Suprapubic skin (tissue), 4 donors: ENCODE data around the gene MBP. TPM values are rescaled to one million over a fixed set of nuclear protein-coding genes. Genes with fewer than 3 reads are reported as not detected.

Source experiments
- DNase-seq, 2 donors: peaks; one replicate each; pipeline ENCODE4 v3.0.0-alpha.2; 2019; ENCODE audit warnings: low spot score in 2 of 2
- H3K27ac ChIP-seq: fragments of 200-600 bp; sonication (generic); one replicate; pipeline ENCODE4 v1.5.1; 2019
- H3K27me3 ChIP-seq: fragments of 200-600 bp; sonication (generic); one replicate; pipeline ENCODE4 v1.5.1; 2019
- H3K36me3 ChIP-seq: fragments of 200-600 bp; sonication (generic); one replicate; pipeline ENCODE4 v1.5.1; 2019
- H3K4me1 ChIP-seq: fragments of 200-600 bp; sonication (generic); one replicate; pipeline ENCODE4 v1.5.1; 2019
- H3K4me3 ChIP-seq: fragments of 200-600 bp; sonication (generic); one replicate; pipeline ENCODE4 v1.5.1; 2019; ENCODE audit warnings: mild to moderate bottlenecking
- H3K9me3 ChIP-seq: fragments of 200-600 bp; sonication (generic); one replicate; pipeline ENCODE4 v1.5.1; 2019
- EP300 ChIP-seq: sonication (generic); formaldehyde crosslinking; IDR thresholded peaks from one replicate; pipeline ENCODE4 v1.6.1; 2017; ENCODE audit warnings: antibody characterized with exemption
- POLR2A ChIP-seq, 2 donors: fragments of 450-650 bp; IDR thresholded peaks; one replicate each; pipeline ENCODE4 v1.6.1; 2017; ENCODE audit warnings: antibody characterized with exemption in 2 of 2, mild to moderate bottlenecking in 2 of 2, moderate library complexity in 2 of 2
- POLR2AphosphoS5 ChIP-seq, 3 donors: sonication (generic); formaldehyde crosslinking; IDR thresholded peaks; one replicate each; pipeline ENCODE4 v1.6.1; 2017; ENCODE audit warnings: antibody characterized with exemption in 3 of 3
- WGBS: methylation state at CpG from one replicate; pipeline ENCODE4 v1.1.5; 2018; 5-methylcytosine and 5-hydroxymethylcytosine counted together
- total RNA-seq, 4 donors: library from RNA; depleted of rRNA; stranded (reverse); fragments of >200 nt; gene quantifications; one replicate each; pipeline ENCODE4 v1.1.0, GENCODE V29; 2016
- TF ChIP-seq, protein P1 (sequence below), 2 donors: fragments of 200-600 bp in 1 of 2; fragments of 450-650 bp in 1 of 2; sonication (generic) in 1 of 2; IDR thresholded peaks; one replicate each; pipeline ENCODE4 v1.5.1; 2016 to 2019; ENCODE audit warnings: antibody characterized with exemption in 2 of 2, mild to moderate bottlenecking in 1 of 2, moderate library complexity in 1 of 2

Gene MBP
- total RNA-seq, 4 donors from 2014 or later = 37.0 to 100 (median 69.3) TPM

DNA sequence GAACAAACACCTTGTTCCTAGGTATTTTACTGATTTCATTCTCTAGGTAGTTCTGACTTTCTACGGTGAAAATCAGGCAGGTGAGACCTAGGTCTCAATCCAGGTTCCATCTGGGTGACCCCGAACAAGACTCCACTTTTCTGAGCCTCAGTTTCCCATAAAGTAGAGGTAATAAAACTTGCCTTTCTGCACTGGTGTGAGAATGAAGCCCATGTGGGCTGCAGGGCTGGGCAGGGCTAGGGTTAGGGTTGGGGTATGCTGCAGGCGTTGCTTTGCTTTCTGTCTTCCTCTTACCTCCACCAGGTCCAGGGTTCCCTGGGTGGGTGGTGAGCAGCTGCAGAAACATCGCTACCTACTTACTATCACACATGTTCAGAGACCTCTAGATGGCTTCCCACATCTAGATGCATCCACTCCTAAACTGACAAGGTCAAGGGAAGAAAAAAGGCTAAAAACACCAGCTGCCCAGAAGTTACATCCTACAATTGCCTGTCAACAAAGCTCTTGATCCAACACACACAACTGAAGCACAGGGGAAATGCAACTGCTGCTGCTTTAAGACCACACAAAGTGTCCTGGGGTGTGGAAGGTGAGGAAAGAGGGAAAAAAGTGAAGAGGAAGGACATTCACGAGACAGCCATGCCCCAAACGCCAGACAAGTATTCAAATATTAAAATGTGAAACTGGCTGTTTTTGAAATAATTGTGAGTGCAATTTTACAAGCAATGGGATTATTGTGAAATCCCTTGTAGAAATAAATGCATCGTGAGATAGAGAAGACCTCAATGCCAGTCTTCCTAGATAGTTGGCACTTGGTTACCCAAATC is 23.5 kb downstream of the MBP start:
- TF ChIP-seq POLR2A (IDR thresholded peaks at IDR 0.05) (no peak), POLR2AphosphoS5 (IDR thresholded peaks at IDR 0.05) (no peak)
- TF ChIP-seq, protein P1, sequence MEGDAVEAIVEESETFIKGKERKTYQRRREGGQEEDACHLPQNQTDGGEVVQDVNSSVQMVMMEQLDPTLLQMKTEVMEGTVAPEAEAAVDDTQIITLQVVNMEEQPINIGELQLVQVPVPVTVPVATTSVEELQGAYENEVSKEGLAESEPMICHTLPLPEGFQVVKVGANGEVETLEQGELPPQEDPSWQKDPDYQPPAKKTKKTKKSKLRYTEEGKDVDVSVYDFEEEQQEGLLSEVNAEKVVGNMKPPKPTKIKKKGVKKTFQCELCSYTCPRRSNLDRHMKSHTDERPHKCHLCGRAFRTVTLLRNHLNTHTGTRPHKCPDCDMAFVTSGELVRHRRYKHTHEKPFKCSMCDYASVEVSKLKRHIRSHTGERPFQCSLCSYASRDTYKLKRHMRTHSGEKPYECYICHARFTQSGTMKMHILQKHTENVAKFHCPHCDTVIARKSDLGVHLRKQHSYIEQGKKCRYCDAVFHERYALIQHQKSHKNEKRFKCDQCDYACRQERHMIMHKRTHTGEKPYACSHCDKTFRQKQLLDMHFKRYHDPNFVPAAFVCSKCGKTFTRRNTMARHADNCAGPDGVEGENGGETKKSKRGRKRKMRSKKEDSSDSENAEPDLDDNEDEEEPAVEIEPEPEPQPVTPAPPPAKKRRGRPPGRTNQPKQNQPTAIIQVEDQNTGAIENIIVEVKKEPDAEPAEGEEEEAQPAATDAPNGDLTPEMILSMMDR (IDR thresholded peaks at IDR 0.05) = no peak
- Histone ChIP-seq H3K27me3 (no peaks in the 10 kb centered on the region), H3K4me1 (peaks cover 88% of the 10 kb centered on the region), H3K9me3 (no peaks in the 10 kb centered on the region), H3K27ac (peak overlapping the region; percentile 80), H3K36me3 (no peaks in the 10 kb centered on the region), H3K4me3 (no peak overlapping the region)
- 64% methylated on average over 7 of the region's 7 CpGs for WGBS
- no peak for DNase-seq

DNA sequence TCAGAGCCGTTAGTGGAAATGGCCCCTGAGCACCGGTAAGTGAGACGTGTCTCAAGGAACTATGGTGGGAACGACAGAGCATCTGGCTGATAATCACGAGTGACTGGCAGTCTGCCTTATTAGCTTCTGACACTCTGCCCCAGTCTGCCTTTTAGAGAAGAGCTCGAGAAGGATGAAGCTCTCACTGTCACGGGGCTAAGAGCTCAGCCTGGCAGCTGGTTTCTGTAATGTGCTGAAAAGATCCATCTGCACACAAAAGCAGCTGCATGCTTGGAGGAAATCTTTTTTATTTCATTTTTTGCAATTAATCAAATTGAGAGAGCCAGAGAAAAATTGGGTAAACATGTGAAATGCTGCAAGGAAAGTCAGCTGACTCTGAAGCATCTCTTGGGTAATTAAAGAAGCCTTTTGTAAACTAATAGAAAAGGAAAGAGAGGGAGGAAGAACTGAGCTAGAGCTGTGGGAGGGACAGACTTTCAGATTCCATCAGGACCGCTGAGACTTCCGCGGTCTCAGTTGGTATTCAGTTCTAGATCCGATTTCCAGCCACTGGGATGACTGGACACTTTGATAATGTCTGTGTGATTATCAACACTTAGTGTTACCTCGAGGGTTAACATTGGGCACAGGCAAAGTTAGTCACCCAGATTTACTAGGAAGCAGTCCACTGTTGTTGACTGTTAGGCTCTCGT is 24.4 kb downstream of the MBP start:
- Histone ChIP-seq H3K4me3 (no peak overlapping the region), H3K27ac (peak overlapping the region; percentile 80), H3K36me3 (no peaks in the 10 kb centered on the region), H3K4me1 (peaks cover 86% of the 10 kb centered on the region), H3K9me3 (no peaks in the 10 kb centered on the region), H3K27me3 (no peaks in the 10 kb centered on the region)
- TF ChIP-seq POLR2AphosphoS5 (IDR thresholded peaks at IDR 0.05) = peak in 2 of 3 donors; percentile 11 to 39
- TF ChIP-seq POLR2A (IDR thresholded peaks at IDR 0.05) = no peak
- 30% methylated on average over 13 of the region's 13 CpGs for WGBS
- no peak for DNase-seq

DNA sequence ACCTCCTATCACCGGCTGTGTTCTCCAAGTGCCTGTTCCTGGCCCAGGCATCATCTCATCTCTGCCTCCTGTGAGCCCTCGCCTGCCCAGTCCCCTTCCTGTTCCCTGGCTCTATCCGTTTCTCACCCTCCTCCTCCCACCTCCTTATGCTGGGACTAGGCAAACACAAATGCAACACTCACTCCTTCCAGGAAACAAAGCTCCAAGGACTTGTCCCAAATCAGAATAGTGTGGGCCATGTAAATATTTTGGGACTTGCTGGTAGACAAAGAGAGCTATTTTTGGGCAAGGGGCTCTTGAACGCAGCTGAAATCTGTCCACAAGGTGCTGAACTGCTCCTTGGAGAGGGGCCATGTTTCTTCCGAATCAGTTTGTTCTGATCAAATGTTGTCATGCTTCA is 25.3 kb downstream of the MBP start:
- 60% methylated on average over 5 of the region's 5 CpGs for WGBS
- H3K4me1 ChIP-seq = peaks cover 86% of the 10 kb centered on the region
- H3K36me3 ChIP-seq = no peaks in the 10 kb centered on the region
- H3K4me3 ChIP-seq = no peak overlapping the region
- no peaks in the 10 kb centered on the region for H3K27me3 ChIP-seq
- H3K27ac ChIP-seq = peak overlapping the region; percentile 80
- no peak for TF ChIP-seq POLR2AphosphoS5 (IDR thresholded peaks at IDR 0.05)
- peak in 1 of 2 donors; percentile 57 for DNase-seq
- H3K9me3 ChIP-seq = no peaks in the 10 kb centered on the region

DNA sequence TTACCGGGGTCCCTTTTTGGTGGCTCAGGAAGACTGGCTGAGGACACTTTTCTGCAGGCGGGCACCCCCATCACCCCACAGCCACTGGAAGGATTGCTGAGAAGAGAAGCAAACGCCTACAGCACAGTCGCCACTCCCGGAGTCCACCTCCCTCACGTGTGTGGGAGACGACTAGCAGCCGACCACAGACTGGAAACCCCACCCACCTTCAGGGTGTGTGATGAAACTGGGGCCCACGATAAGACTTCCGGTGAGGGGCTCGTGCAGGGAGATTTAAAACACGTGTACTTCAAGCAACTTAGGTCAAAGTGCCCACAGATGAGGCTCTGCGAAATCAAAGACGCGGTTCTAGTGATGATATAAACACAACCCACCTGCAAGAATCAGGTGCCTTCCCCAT is 26.3 kb downstream of the MBP start:
- Histone ChIP-seq H3K36me3 (no peaks in the 10 kb centered on the region), H3K27ac (peak overlapping the region; percentile 17), H3K4me3 (no peak overlapping the region), H3K9me3 (no peaks in the 10 kb centered on the region), H3K4me1 (peaks cover 87% of the 10 kb centered on the region), H3K27me3 (no peaks in the 10 kb centered on the region)
- DNase-seq = no peak
- 72% methylated on average over 15 of the region's 15 CpGs for WGBS
- TF ChIP-seq, protein P1 (IDR thresholded peaks at IDR 0.05) = no peak
- TF ChIP-seq POLR2A (IDR thresholded peaks at IDR 0.05) (no peak), EP300 (no peak), POLR2AphosphoS5 (IDR thresholded peaks at IDR 0.05) (no peak)

DNA sequence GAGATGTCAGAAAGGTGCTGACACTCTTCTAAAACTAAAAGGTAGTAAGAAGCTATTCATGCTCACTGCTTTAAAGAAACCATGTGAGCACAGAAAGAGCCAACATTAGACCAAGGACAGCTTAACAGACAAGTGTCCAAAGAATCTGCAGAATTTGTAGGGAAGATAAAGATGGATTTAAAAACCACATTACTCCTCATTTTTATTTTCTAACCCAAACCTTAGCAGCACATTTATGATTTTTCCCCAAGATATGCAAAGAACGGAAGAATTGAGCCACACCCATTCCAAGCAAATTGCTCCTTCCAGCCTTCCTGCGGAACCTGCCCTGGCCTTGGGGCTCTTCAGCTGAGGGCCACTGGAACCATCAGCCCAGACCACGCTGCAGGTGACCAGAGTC is 26.9 kb downstream of the MBP start:
- Histone ChIP-seq H3K9me3 (no peaks in the 10 kb centered on the region), H3K27ac (no peak overlapping the region), H3K4me3 (no peak overlapping the region), H3K36me3 (no peaks in the 10 kb centered on the region), H3K27me3 (no peaks in the 10 kb centered on the region), H3K4me1 (peaks cover 87% of the 10 kb centered on the region)
- no peak for TF ChIP-seq POLR2AphosphoS5 (IDR thresholded peaks at IDR 0.05)
- no peak for TF ChIP-seq EP300
- TF ChIP-seq, protein P1 (IDR thresholded peaks at IDR 0.05) = no peak
- no peak for TF ChIP-seq POLR2A (IDR thresholded peaks at IDR 0.05)
- WGBS = 73% methylated on average over 3 of the region's 3 CpGs
- no peak for DNase-seq

DNA sequence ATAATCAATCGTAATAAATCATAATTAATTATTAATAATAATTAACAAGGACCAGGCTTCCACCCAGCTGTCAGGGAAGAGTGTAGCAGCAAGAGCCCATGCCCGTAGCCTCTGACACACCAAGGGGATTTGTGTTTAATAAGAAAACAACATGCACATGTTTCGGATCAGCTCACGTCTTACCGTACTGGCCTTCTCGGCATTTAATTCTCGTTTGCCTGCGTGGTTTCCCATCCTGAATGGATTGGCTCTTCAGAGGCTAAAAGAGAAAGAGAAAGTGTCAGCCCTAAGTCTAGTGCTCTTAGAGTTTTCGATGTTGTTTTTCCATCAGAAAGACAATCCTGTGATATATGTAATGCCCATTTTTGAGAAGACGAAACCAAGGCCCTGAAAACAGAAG is 27.6 kb downstream of the MBP start:
- no peaks in the 10 kb centered on the region for H3K36me3 ChIP-seq
- peaks cover 83% of the 10 kb centered on the region for H3K4me1 ChIP-seq
- H3K27me3 ChIP-seq = no peaks in the 10 kb centered on the region
- no peak overlapping the region for H3K27ac ChIP-seq
- no peaks in the 10 kb centered on the region for H3K9me3 ChIP-seq
- WGBS = 78% methylated on average over 10 of the region's 10 CpGs
- DNase-seq = no peak
- TF ChIP-seq POLR2AphosphoS5 (IDR thresholded peaks at IDR 0.05) (no peak), POLR2A (IDR thresholded peaks at IDR 0.05) (no peak), EP300 (no peak)
- TF ChIP-seq, protein P1 (IDR thresholded peaks at IDR 0.05) = no peak
- H3K4me3 ChIP-seq = no peak overlapping the region
